Measurements from ENCODE around the gene SYNGR3. TPM values are rescaled to one million over a fixed set of nuclear protein-coding genes. Genes with fewer than 3 reads are reported as not detected.
"Not testable (repeated sequence)": the region's sequence is repeated elsewhere in the genome, so short reads cannot be mapped to it uniquely, and the experiment has no call there.

Gene SYNGR3
- polyA plus RNA-seq, 3 donors, result 0.20 to 0.29 TPM; not detected in 1

- no peak for DNase-seq
- TF ChIP-seq, protein P1, sequence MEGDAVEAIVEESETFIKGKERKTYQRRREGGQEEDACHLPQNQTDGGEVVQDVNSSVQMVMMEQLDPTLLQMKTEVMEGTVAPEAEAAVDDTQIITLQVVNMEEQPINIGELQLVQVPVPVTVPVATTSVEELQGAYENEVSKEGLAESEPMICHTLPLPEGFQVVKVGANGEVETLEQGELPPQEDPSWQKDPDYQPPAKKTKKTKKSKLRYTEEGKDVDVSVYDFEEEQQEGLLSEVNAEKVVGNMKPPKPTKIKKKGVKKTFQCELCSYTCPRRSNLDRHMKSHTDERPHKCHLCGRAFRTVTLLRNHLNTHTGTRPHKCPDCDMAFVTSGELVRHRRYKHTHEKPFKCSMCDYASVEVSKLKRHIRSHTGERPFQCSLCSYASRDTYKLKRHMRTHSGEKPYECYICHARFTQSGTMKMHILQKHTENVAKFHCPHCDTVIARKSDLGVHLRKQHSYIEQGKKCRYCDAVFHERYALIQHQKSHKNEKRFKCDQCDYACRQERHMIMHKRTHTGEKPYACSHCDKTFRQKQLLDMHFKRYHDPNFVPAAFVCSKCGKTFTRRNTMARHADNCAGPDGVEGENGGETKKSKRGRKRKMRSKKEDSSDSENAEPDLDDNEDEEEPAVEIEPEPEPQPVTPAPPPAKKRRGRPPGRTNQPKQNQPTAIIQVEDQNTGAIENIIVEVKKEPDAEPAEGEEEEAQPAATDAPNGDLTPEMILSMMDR (IDR thresholded peaks at IDR 0.05), result no peak
- Histone ChIP-seq H3K4me3 (replicated peaks in 1 of 3; ENCODE audit: low read depth in 2 of 3, low read length in 3 of 3) (no peak overlapping the region), H3K27ac (ENCODE audit: low read depth in 1 of 2, low read length in 2 of 2) (no peak overlapping the region), H3K4me2 (replicated peaks; ENCODE audit: extremely low read depth, low read length, poor library complexity, severe bottlenecking) (no peak overlapping the region), H3K9me3 (replicated peaks in 1 of 2; ENCODE audit: control insufficient read depth in 1 of 2, insufficient read depth in 1 of 2, low read length in 2 of 2) (no peaks in the 10 kb centered on the region), H3K4me1 (ENCODE audit: control insufficient read depth in 1 of 2, insufficient read depth in 2 of 2, low read length in 2 of 2) (no peaks in the 10 kb centered on the region), H3K79me2 (ENCODE audit: insufficient read depth, low read length) (no peaks in the 10 kb centered on the region), H4K20me1 (ENCODE audit: insufficient read depth, low read length) (no peaks in the 10 kb centered on the region), H3K27me3 (ENCODE audit: control insufficient read depth in 2 of 2, insufficient read depth in 2 of 2, low read length in 2 of 2) (no peaks in the 10 kb centered on the region), H3K36me3 (replicated peaks in 1 of 2; ENCODE audit: control insufficient read depth in 1 of 2, insufficient read depth in 2 of 2, low read length in 2 of 2) (no peaks in the 10 kb centered on the region), H3K9ac (ENCODE audit: insufficient read depth, low read length, poor library complexity, severe bottlenecking) (no peak overlapping the region), H2AFZ (ENCODE audit: insufficient read depth, low read depth, low read length, poor library complexity, severe bottlenecking) (no peak overlapping the region)
- Mint-ChIP-seq H3K9me3 (no peaks in the 10 kb centered on the region), H3K27ac (no peak overlapping the region), H3K4me1 (no peaks in the 10 kb centered on the region), H3K27me3 (ENCODE audit: low read depth in 3 of 3) (peaks cover 4 to 16% (median 15%) of the 10 kb centered on the region in 3 donors), H3K4me3 (no peak overlapping the region), H3K36me3 (no peaks in the 10 kb centered on the region)
- intact Hi-C loops (cut with micrococcal nuclease), result no loop called here
- WGBS (ENCODE audit: insufficient coverage), result 98% methylated on average over 19 of the region's 19 CpGs
Observed at GRCh38 chr16:1950559-1950958, 39.2 kb upstream of the SYNGR3 start.

DNA sequence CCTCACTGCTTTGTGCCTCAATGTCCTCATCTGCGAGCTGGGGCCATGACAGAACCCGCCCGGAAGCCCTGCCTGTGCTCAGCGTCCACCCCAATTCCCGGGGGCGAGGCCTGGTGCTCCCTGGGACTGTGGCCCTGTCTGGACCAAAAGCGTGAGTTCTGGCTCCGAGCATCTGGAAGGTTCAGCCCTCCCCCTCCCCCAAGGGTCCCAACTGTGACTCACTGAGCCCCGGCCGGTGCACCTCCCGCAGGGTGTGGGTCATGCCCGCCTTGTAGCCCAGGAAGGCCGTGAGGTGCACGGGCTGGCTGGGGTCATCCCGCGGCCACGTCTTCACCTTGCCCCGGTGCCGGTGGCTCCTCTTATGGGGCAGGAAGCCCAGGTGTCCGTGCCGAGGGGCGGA is 36.0 kb upstream of the SYNGR3 start:
- Histone ChIP-seq H3K4me3 (replicated peaks in 1 of 3; ENCODE audit: low read depth in 2 of 3, low read length in 3 of 3) (no peak overlapping the region), H3K27me3 (ENCODE audit: control insufficient read depth in 2 of 2, insufficient read depth in 2 of 2, low read length in 2 of 2) (no peaks in the 10 kb centered on the region), H4K20me1 (ENCODE audit: insufficient read depth, low read length) (no peaks in the 10 kb centered on the region), H3K9ac (ENCODE audit: insufficient read depth, low read length, poor library complexity, severe bottlenecking) (no peak overlapping the region), H3K36me3 (replicated peaks in 1 of 2; ENCODE audit: control insufficient read depth in 1 of 2, insufficient read depth in 2 of 2, low read length in 2 of 2) (no peaks in the 10 kb centered on the region), H3K79me2 (ENCODE audit: insufficient read depth, low read length) (no peaks in the 10 kb centered on the region), H3K27ac (ENCODE audit: low read depth in 1 of 2, low read length in 2 of 2) (no peak overlapping the region), H3K4me1 (ENCODE audit: control insufficient read depth in 1 of 2, insufficient read depth in 2 of 2, low read length in 2 of 2) (peaks cover under 1 to 3% of the 10 kb centered on the region in 2 donors), H3K4me2 (replicated peaks; ENCODE audit: extremely low read depth, low read length, poor library complexity, severe bottlenecking) (no peak overlapping the region), H3K9me3 (replicated peaks in 1 of 2; ENCODE audit: control insufficient read depth in 1 of 2, insufficient read depth in 1 of 2, low read length in 2 of 2) (no peaks in the 10 kb centered on the region), H2AFZ (ENCODE audit: insufficient read depth, low read depth, low read length, poor library complexity, severe bottlenecking) (no peak overlapping the region)
- no peak for DNase-seq
- Mint-ChIP-seq H3K27me3 (ENCODE audit: low read depth in 3 of 3) (peaks cover 8 to 39% (median 32%) of the 10 kb centered on the region in 3 donors), H3K4me3 (no peak overlapping the region), H3K27ac (no peak overlapping the region), H3K36me3 (no peaks in the 10 kb centered on the region), H3K9me3 (peaks cover 0 to 8% (median 0%) of the 10 kb centered on the region in 7 donors), H3K4me1 (peaks cover 2% of the 10 kb centered on the region)
- WGBS (ENCODE audit: insufficient coverage), result 91% methylated on average over 21 of the region's 22 CpGs
- TF ChIP-seq, protein P1 (IDR thresholded peaks at IDR 0.05), result no peak
- intact Hi-C loops (cut with micrococcal nuclease), result no loop called here

DNA sequence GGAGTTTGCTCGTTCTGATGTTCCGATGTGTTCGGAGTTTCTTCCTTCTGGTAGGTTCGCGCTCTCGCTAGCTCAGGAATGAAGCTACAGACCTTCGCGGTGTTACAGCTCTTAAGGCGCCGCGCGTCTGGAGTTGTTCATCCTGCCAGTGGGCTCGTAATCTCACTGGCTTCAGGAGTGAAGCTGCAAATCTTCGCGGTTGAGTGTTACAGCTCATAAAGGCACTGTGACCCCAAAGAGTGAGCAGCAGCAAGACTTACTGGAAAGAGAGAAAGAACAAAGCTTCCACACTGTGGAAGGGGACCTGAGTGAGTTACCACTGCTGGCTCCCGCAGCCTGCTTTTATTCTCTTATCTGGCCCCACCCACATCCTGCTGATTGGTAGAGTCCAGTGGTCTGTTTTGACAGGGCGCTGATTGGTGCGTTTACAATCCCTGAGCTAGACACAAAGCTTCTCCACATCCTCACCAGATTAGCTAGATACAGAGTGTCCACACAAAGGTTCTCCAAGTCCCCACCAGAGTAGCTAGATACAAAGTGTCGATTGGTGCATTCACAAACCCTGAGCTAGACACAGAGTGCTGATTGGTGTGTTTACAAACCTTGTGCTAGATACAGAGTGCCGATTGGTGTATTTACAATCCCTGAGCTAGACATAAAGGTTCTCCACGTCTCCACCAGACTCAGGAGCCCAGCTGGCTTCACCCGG is 32.2 kb upstream of the SYNGR3 start:
- H3K27me3 ChIP-seq (ENCODE audit: control insufficient read depth in 2 of 2, insufficient read depth in 2 of 2, low read length in 2 of 2); H3K27ac ChIP-seq (ENCODE audit: low read depth in 1 of 2, low read length in 2 of 2); H3K4me3 ChIP-seq (replicated peaks in 1 of 3; ENCODE audit: low read depth in 2 of 3, low read length in 3 of 3); H3K27ac Mint-ChIP-seq; DNase-seq; H3K9ac ChIP-seq (ENCODE audit: insufficient read depth, low read length, poor library complexity, severe bottlenecking); H3K4me3 Mint-ChIP-seq; H3K9me3 Mint-ChIP-seq; intact Hi-C loops (cut with micrococcal nuclease); H2AFZ ChIP-seq (ENCODE audit: insufficient read depth, low read depth, low read length, poor library complexity, severe bottlenecking); H3K4me2 ChIP-seq (replicated peaks; ENCODE audit: extremely low read depth, low read length, poor library complexity, severe bottlenecking); H3K9me3 ChIP-seq (replicated peaks in 1 of 2; ENCODE audit: control insufficient read depth in 1 of 2, insufficient read depth in 1 of 2, low read length in 2 of 2): not testable (repeated sequence)
- peaks cover 21 to 29% of the 10 kb centered on the region in 2 donors for H3K4me1 ChIP-seq (ENCODE audit: control insufficient read depth in 1 of 2, insufficient read depth in 2 of 2, low read length in 2 of 2)
- H3K4me1 Mint-ChIP-seq, result peaks cover 23% of the 10 kb centered on the region
- peaks cover 15 to 16% of the 10 kb centered on the region in 2 donors for H3K36me3 Mint-ChIP-seq
- peaks cover 8 to 37% (median 28%) of the 10 kb centered on the region in 3 donors for H3K27me3 Mint-ChIP-seq (ENCODE audit: low read depth in 3 of 3)
- peaks cover 19% of the 10 kb centered on the region for H3K79me2 ChIP-seq (ENCODE audit: insufficient read depth, low read length)
- peaks cover 18% of the 10 kb centered on the region for H4K20me1 ChIP-seq (ENCODE audit: insufficient read depth, low read length)
- 97% methylated on average over 16 of the region's 22 CpGs for WGBS (ENCODE audit: insufficient coverage)
- H3K36me3 ChIP-seq (replicated peaks in 1 of 2; ENCODE audit: control insufficient read depth in 1 of 2, insufficient read depth in 2 of 2, low read length in 2 of 2), result peaks cover 16% of the 10 kb centered on the region in 2 donors

All from CD14-positive monocyte (primary cell).